ENCODE measurements around the gene YY1.

Gene YY1

GRCh38 chr14:100332071-100332639 is 93.2 kb downstream of the YY1 start:
- DNase-seq (ENCODE audit: low read depth in 2 of 3, low spot score in 1 of 3), result no peak

All from stimulated activated CD4-positive, alpha-beta T cell treated with anti-CD3 and anti-CD28 coated beads, Interleukin-12 subunit alpha, Interleukin-12 subunit beta, amount 100 ng/mL, for 48 hours (primary cell).